ENCODE results near the gene DLK1. TPM values are rescaled to one million over a fixed set of nuclear protein-coding genes. Genes with fewer than 3 reads are reported as not detected.
A peak's percentile ranks its signal among the peaks of the same experiment; 100 is the strongest.

The DLK1 gene
- total and polyA plus RNA-seq, 3 experiments from 2014 or later, result not detected

- Histone ChIP-seq H3K27me3 (ENCODE audit: insufficient read depth, low read length, poor library complexity, severe bottlenecking) (no peaks in the 10 kb centered on the region), H3K4me3 (ENCODE audit: low read length) (no peak overlapping the region), H3K9me3 (ENCODE audit: low read length) (no peaks in the 10 kb centered on the region), H3K4me1 (ENCODE audit: insufficient read depth, low read length) (no peaks in the 10 kb centered on the region), H3K27ac (ENCODE audit: low read depth, low read length) (no peak overlapping the region), H3K36me3 (ENCODE audit: insufficient read depth, low read length) (no peaks in the 10 kb centered on the region)
- ChIA-PET CTCF (no interaction called here), POLR2A (no interaction called here)
- Mint-ChIP-seq H3K4me3 (no peak overlapping the region), H3K9me3 (peaks cover 0 to 2% (median 0%) of the 10 kb centered on the region in 5 donors), H3K36me3 (no peaks in the 10 kb centered on the region), H3K27ac (no peak overlapping the region), H3K4me1 (peaks cover 0 to 5% (median 0%) of the 10 kb centered on the region in 3 donors), H3K27me3 (peaks cover 9 to 34% of the 10 kb centered on the region in 2 donors)
- no peak for DNase-seq
Observed at GRCh38 chr14:100706200-100706599, 20.5 kb upstream of the DLK1 start.

GRCh38 chr14:100706860-100707259 is 19.8 kb upstream of the DLK1 start:
- no peak for DNase-seq
- H3K27ac Mint-ChIP-seq, result peak overlapping the region in 1 of 8 donors; percentile 9
- no peak overlapping the region for H3K4me3 ChIP-seq (ENCODE audit: low read length)
- ChIA-PET CTCF (no interaction called here), POLR2A (no interaction called here)
- H3K9me3 Mint-ChIP-seq, result peaks cover 0 to 2% (median 0%) of the 10 kb centered on the region in 5 donors
- no peaks in the 10 kb centered on the region for H3K4me1 ChIP-seq (ENCODE audit: insufficient read depth, low read length)
- no peaks in the 10 kb centered on the region for H3K36me3 ChIP-seq (ENCODE audit: insufficient read depth, low read length)
- H3K27ac ChIP-seq (ENCODE audit: low read depth, low read length), result no peak overlapping the region
- no peaks in the 10 kb centered on the region for H3K27me3 ChIP-seq (ENCODE audit: insufficient read depth, low read length, poor library complexity, severe bottlenecking)
- peaks cover 10 to 36% of the 10 kb centered on the region in 2 donors for H3K27me3 Mint-ChIP-seq
- no peaks in the 10 kb centered on the region for H3K36me3 Mint-ChIP-seq
- no peak overlapping the region for H3K4me3 Mint-ChIP-seq
- H3K9me3 ChIP-seq (ENCODE audit: low read length), result no peaks in the 10 kb centered on the region
- H3K4me1 Mint-ChIP-seq, result peaks cover 0 to 5% (median 0%) of the 10 kb centered on the region in 3 donors

GRCh38 chr14:100708425-100709288 is 18.0 kb upstream of the DLK1 start:
- POLR2A ChIA-PET, result no interaction called here
- no peaks in the 10 kb centered on the region for H3K9me3 ChIP-seq (ENCODE audit: low read length)
- no peaks in the 10 kb centered on the region for H3K4me1 ChIP-seq (ENCODE audit: insufficient read depth, low read length)
- no peak overlapping the region for H3K27ac Mint-ChIP-seq
- H3K4me3 ChIP-seq (ENCODE audit: low read length), result no peak overlapping the region
- no peaks in the 10 kb centered on the region for H3K36me3 ChIP-seq (ENCODE audit: insufficient read depth, low read length)
- no peak overlapping the region for H3K27ac ChIP-seq (ENCODE audit: low read depth, low read length)
- peaks cover 12 to 36% of the 10 kb centered on the region in 2 donors for H3K27me3 Mint-ChIP-seq
- no peak for DNase-seq
- peaks cover 0 to 2% (median 0%) of the 10 kb centered on the region in 5 donors for H3K9me3 Mint-ChIP-seq
- H3K4me3 Mint-ChIP-seq, result no peak overlapping the region
- CTCF ChIA-PET, result no interaction called here
- H3K36me3 Mint-ChIP-seq, result no peaks in the 10 kb centered on the region
- H3K27me3 ChIP-seq (ENCODE audit: insufficient read depth, low read length, poor library complexity, severe bottlenecking), result no peaks in the 10 kb centered on the region
- H3K4me1 Mint-ChIP-seq, result peaks cover 0 to 5% (median 0%) of the 10 kb centered on the region in 3 donors

- no peak overlapping the region for H3K27ac ChIP-seq (ENCODE audit: low read depth, low read length)
- ChIA-PET CTCF (no interaction called here), POLR2A (no interaction called here)
- Mint-ChIP-seq H3K4me1 (peaks cover 0 to 5% (median 0%) of the 10 kb centered on the region in 3 donors), H3K36me3 (no peaks in the 10 kb centered on the region), H3K4me3 (no peak overlapping the region), H3K27me3 (peaks cover 12 to 35% of the 10 kb centered on the region in 2 donors), H3K9me3 (peaks cover 0 to 2% (median 0%) of the 10 kb centered on the region in 5 donors), H3K27ac (no peak overlapping the region)
- H3K27me3 ChIP-seq (ENCODE audit: insufficient read depth, low read length, poor library complexity, severe bottlenecking), result no peaks in the 10 kb centered on the region
- no peaks in the 10 kb centered on the region for H3K4me1 ChIP-seq (ENCODE audit: insufficient read depth, low read length)
- no peaks in the 10 kb centered on the region for H3K36me3 ChIP-seq (ENCODE audit: insufficient read depth, low read length)
- H3K4me3 ChIP-seq (ENCODE audit: low read length), result no peak overlapping the region
- no peaks in the 10 kb centered on the region for H3K9me3 ChIP-seq (ENCODE audit: low read length)
- peak in 2 of 5 donors; percentile 2 to 5 for DNase-seq
Observed at GRCh38 chr14:100709289-100710284, 17.1 kb upstream of the DLK1 start.

- H3K4me1 Mint-ChIP-seq, result peaks cover 0 to 5% (median 0%) of the 10 kb centered on the region in 3 donors
- H3K27me3 Mint-ChIP-seq, result peaks cover 12 to 31% of the 10 kb centered on the region in 2 donors
- Histone ChIP-seq H3K4me3 (ENCODE audit: low read length) (no peak overlapping the region), H3K4me1 (ENCODE audit: insufficient read depth, low read length) (no peaks in the 10 kb centered on the region), H3K9me3 (ENCODE audit: low read length) (no peaks in the 10 kb centered on the region), H3K36me3 (ENCODE audit: insufficient read depth, low read length) (no peaks in the 10 kb centered on the region), H3K27ac (ENCODE audit: low read depth, low read length) (no peak overlapping the region), H3K27me3 (ENCODE audit: insufficient read depth, low read length, poor library complexity, severe bottlenecking) (no peaks in the 10 kb centered on the region)
- peaks cover 0 to 2% (median 0%) of the 10 kb centered on the region in 5 donors for H3K9me3 Mint-ChIP-seq
- H3K36me3 Mint-ChIP-seq, result no peaks in the 10 kb centered on the region
- CTCF ChIA-PET, result no interaction called here
- no peak for DNase-seq
- POLR2A ChIA-PET, result no interaction called here
- no peak overlapping the region for H3K27ac Mint-ChIP-seq
- no peak overlapping the region for H3K4me3 Mint-ChIP-seq
Observed at GRCh38 chr14:100710391-100710790, 16.3 kb upstream of the DLK1 start.

- Histone ChIP-seq H3K9me3 (ENCODE audit: low read length) (no peaks in the 10 kb centered on the region), H3K27ac (ENCODE audit: low read depth, low read length) (no peak overlapping the region), H3K27me3 (ENCODE audit: insufficient read depth, low read length, poor library complexity, severe bottlenecking) (no peaks in the 10 kb centered on the region), H3K36me3 (ENCODE audit: insufficient read depth, low read length) (no peaks in the 10 kb centered on the region), H3K4me1 (ENCODE audit: insufficient read depth, low read length) (no peaks in the 10 kb centered on the region), H3K4me3 (ENCODE audit: low read length) (no peak overlapping the region)
- ChIA-PET CTCF (no interaction called here), POLR2A (no interaction called here)
- Mint-ChIP-seq H3K9me3 (peaks cover 0 to 2% (median 0%) of the 10 kb centered on the region in 5 donors), H3K4me3 (no peak overlapping the region), H3K27me3 (peaks cover 12 to 34% of the 10 kb centered on the region in 2 donors), H3K4me1 (peaks cover 0 to 5% (median 0%) of the 10 kb centered on the region in 3 donors), H3K36me3 (no peaks in the 10 kb centered on the region), H3K27ac (no peak overlapping the region)
- no peak for DNase-seq
Observed at GRCh38 chr14:100710826-100711462, 15.7 kb upstream of the DLK1 start.

GRCh38 chr14:100711493-100711892 is 15.2 kb upstream of the DLK1 start:
- H3K4me3 ChIP-seq (ENCODE audit: low read length), result no peak overlapping the region
- Mint-ChIP-seq H3K9me3 (peaks cover 0 to 2% (median 0%) of the 10 kb centered on the region in 5 donors), H3K36me3 (no peaks in the 10 kb centered on the region), H3K4me1 (peaks cover 0 to 5% (median 0%) of the 10 kb centered on the region in 3 donors), H3K27me3 (peaks cover 12 to 38% of the 10 kb centered on the region in 2 donors), H3K27ac (no peak overlapping the region), H3K4me3 (no peak overlapping the region)
- no peaks in the 10 kb centered on the region for H3K36me3 ChIP-seq (ENCODE audit: insufficient read depth, low read length)
- H3K27ac ChIP-seq (ENCODE audit: low read depth, low read length), result no peak overlapping the region
- no peak for DNase-seq
- POLR2A ChIA-PET, result no interaction called here
- no peaks in the 10 kb centered on the region for H3K4me1 ChIP-seq (ENCODE audit: insufficient read depth, low read length)
- no peaks in the 10 kb centered on the region for H3K9me3 ChIP-seq (ENCODE audit: low read length)
- no peaks in the 10 kb centered on the region for H3K27me3 ChIP-seq (ENCODE audit: insufficient read depth, low read length, poor library complexity, severe bottlenecking)
- CTCF ChIA-PET, result no interaction called here
